Vagina (tissue), 2 donors: ENCODE results near the gene PRIMA1. TPM values are rescaled to one million over a fixed set of nuclear protein-coding genes. Genes with fewer than 3 reads are reported as not detected.

Source experiments
- DNase-seq, 2 donors: peaks; one replicate each; pipeline ENCODE4 v3.0.0-alpha.2; 2017; ENCODE audit errors: extremely low spot score in 2 of 2
- H3K27ac ChIP-seq: fragments of 200-600 bp; sonication (generic); one replicate; pipeline ENCODE4 v1.5.1; 2019
- H3K27me3 ChIP-seq: fragments of 200-600 bp; sonication (generic); one replicate; pipeline ENCODE4 v1.5.1; 2019
- H3K36me3 ChIP-seq, 2 donors: fragments of 200-600 bp; sonication (generic); one replicate each; pipeline ENCODE4 v1.5.1; 2017 to 2019
- H3K4me1 ChIP-seq: fragments of 200-600 bp; sonication (generic); one replicate; pipeline ENCODE4 v1.5.1; 2019
- H3K4me3 ChIP-seq, 2 donors: fragments of 200-600 bp; sonication (generic); 1 replicate in 1 of 2; 2 replicates in 1 of 2; pipeline ENCODE4 v1.5.1; 2016 to 2019
- H3K9me3 ChIP-seq: fragments of 200-600 bp; sonication (generic); one replicate; pipeline ENCODE4 v1.5.1; 2019
- POLR2A ChIP-seq, 2 donors: fragments of 450-650 bp; IDR thresholded peaks; one replicate each; pipeline ENCODE4 v1.6.1; 2017; ENCODE audit warnings: antibody characterized with exemption in 2 of 2, mild to moderate bottlenecking in 2 of 2, moderate library complexity in 2 of 2
- POLR2AphosphoS5 ChIP-seq, 2 donors: sonication (generic); formaldehyde crosslinking; IDR thresholded peaks; one replicate each; pipeline ENCODE4 v1.9.0; 2017; ENCODE audit warnings: antibody characterized with exemption in 2 of 2, mild to moderate bottlenecking in 2 of 2, low read depth in 1 of 2; ENCODE audit not compliant: insufficient read depth in 1 of 2
- intact Hi-C: fragments of 100-400 bp; cut with DNase I; formaldehyde crosslinking; loops from one replicate; pipeline ENCODE4 v1.15.1; 2023
- total RNA-seq: library from RNA; depleted of rRNA; stranded (reverse); fragments of >200 nt; gene quantifications from one replicate; pipeline ENCODE4 v1.2.3, GENCODE V29; 2016
- TF ChIP-seq, protein P1 (sequence below), 3 experiments: fragments of 450-650 bp in 2 of 3; fragments of 200-600 bp in 1 of 3; sonication (generic) in 1 of 3; IDR thresholded peaks; one replicate each; pipeline ENCODE4 v1.5.1; 2017 to 2019; ENCODE audit warnings: antibody characterized with exemption in 3 of 3, mild to moderate bottlenecking in 2 of 3, moderate library complexity in 2 of 3

PRIMA1 gene
- total RNA-seq, 1 donor from 2014 or later, result 6.1 TPM

DNA sequence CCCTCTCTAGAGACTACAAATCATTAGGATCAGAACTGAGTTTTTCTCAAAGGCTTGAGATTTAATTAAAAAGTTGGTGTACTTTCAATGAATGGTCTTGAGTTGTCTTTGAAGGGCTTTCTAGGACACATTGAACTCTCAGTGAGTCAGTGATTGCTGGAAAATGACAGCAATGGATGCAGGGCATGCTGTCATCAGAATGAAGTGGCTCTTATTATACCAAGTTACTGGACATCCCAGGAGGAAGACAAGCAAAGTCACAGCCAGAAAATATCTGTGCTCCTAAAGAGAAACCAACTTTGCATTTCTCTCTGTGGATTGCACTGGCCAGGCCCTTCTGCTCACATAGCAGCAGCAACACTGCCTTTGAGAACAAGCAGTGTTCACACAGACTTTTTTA is 112.6 kb downstream of the PRIMA1 start:
- no peak for DNase-seq
- no peaks in the 10 kb centered on the region for H3K4me1 ChIP-seq
- no peaks in the 10 kb centered on the region for H3K27me3 ChIP-seq
- no peak overlapping the region for H3K4me3 ChIP-seq
- intact Hi-C loops, result no loop called here
- H3K27ac ChIP-seq, result no peak overlapping the region
- no peaks in the 10 kb centered on the region for H3K9me3 ChIP-seq
- TF ChIP-seq POLR2AphosphoS5 (IDR thresholded peaks at IDR 0.05; ENCODE audit: insufficient read depth in 1 of 2, low read depth in 1 of 2) (no peak), POLR2A (IDR thresholded peaks at IDR 0.05) (no peak)
- TF ChIP-seq, protein P1, sequence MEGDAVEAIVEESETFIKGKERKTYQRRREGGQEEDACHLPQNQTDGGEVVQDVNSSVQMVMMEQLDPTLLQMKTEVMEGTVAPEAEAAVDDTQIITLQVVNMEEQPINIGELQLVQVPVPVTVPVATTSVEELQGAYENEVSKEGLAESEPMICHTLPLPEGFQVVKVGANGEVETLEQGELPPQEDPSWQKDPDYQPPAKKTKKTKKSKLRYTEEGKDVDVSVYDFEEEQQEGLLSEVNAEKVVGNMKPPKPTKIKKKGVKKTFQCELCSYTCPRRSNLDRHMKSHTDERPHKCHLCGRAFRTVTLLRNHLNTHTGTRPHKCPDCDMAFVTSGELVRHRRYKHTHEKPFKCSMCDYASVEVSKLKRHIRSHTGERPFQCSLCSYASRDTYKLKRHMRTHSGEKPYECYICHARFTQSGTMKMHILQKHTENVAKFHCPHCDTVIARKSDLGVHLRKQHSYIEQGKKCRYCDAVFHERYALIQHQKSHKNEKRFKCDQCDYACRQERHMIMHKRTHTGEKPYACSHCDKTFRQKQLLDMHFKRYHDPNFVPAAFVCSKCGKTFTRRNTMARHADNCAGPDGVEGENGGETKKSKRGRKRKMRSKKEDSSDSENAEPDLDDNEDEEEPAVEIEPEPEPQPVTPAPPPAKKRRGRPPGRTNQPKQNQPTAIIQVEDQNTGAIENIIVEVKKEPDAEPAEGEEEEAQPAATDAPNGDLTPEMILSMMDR (IDR thresholded peaks at IDR 0.05), result no peak
- no peaks in the 10 kb centered on the region for H3K36me3 ChIP-seq

DNA sequence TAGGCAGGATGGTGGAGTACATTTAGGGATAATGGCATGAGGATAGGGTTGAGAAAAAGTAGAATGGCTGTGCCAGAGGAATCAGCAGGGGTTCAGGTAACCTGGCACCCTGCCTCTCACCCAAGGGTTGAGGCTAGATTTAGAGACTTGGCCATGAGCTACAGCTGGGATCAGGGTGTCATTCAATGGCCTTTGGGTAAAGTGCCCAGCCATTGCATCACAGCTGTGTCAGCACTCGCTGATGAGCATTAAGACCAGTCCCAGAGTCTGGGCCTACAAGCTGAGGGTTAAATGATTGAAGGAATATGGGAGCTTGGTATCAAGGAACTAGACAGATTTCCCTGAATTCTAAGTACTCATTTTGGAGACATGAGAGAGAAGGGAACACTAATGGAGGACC is 113.9 kb downstream of the PRIMA1 start:
- no peaks in the 10 kb centered on the region for H3K9me3 ChIP-seq
- no peaks in the 10 kb centered on the region for H3K4me1 ChIP-seq
- H3K27me3 ChIP-seq, result no peaks in the 10 kb centered on the region
- no peak for DNase-seq
- intact Hi-C loops, result no loop called here
- TF ChIP-seq POLR2A (IDR thresholded peaks at IDR 0.05) (no peak), POLR2AphosphoS5 (IDR thresholded peaks at IDR 0.05; ENCODE audit: insufficient read depth in 1 of 2, low read depth in 1 of 2) (no peak)
- TF ChIP-seq, protein P1 (IDR thresholded peaks at IDR 0.05), result no peak
- no peak overlapping the region for H3K4me3 ChIP-seq
- H3K36me3 ChIP-seq, result no peaks in the 10 kb centered on the region
- H3K27ac ChIP-seq, result no peak overlapping the region

DNA sequence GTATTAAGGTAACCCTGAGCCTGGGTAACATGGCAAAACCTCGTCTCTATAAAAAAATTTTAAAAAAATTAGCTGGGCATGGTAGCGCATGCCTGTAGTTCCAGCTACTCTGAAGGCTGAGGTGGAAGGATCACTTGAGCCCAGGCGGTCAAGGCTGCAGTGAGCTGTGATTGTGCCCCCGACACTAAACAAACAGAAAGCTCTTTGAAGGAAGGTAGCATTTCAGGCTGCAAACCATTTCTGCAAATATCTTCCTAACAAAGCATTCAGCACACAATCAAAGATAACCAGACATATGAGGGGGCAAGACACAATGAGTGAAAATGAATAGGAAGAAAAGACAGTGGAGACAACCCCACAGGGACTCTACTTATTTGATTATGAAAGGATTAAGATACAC is 118.7 kb downstream of the PRIMA1 start:
- no peak for DNase-seq
- Histone ChIP-seq H3K27me3 (no peaks in the 10 kb centered on the region), H3K9me3 (peaks cover 5% of the 10 kb centered on the region), H3K27ac (no peak overlapping the region), H3K36me3 (no peaks in the 10 kb centered on the region), H3K4me3 (no peak overlapping the region), H3K4me1 (no peaks in the 10 kb centered on the region)
- TF ChIP-seq POLR2AphosphoS5 (IDR thresholded peaks at IDR 0.05; ENCODE audit: insufficient read depth in 1 of 2, low read depth in 1 of 2) (no peak), POLR2A (IDR thresholded peaks at IDR 0.05) (no peak)
- TF ChIP-seq, protein P1 (IDR thresholded peaks at IDR 0.05), result no peak
- intact Hi-C loops, result no loop called here

Other genes with a start within 250 kb of the PRIMA1 start
- not detected for gene FAM181A, start 138.9 kb upstream of the PRIMA1 start, total RNA-seq
- 24.1 TPM for gene ASB2, start 188.1 kb upstream of the PRIMA1 start, total RNA-seq
- gene CCDC197, start 208.8 kb upstream of the PRIMA1 start, total RNA-seq, result not detected
- 1.7 TPM for gene OTUB2, start 237.9 kb upstream of the PRIMA1 start, total RNA-seq